ENCODE measurements around the gene ANXA7. TPM values are rescaled to one million over a fixed set of nuclear protein-coding genes. Genes with fewer than 3 reads are reported as not detected.

The ANXA7 gene
- total and polyA plus RNA-seq, 8 donors: 63.7 to 118 (median 75.1) TPM

- no peaks in the 10 kb centered on the region for H3K27me3 ChIP-seq
- H3K27ac ChIP-seq: peak overlapping the region; percentile 47 to 85
- H3K4me1 ChIP-seq: peaks cover 2 to 12% of the 10 kb centered on the region in 2 donors
- peak; percentile 14 for ATAC-seq
- no peak for DNase-seq
- no peak for TF ChIP-seq CTCF (IDR thresholded peaks at IDR 0.05)
- H3K4me3 ChIP-seq: peak overlapping the region; percentile 59 to 92
- no peaks in the 10 kb centered on the region for H3K9me3 ChIP-seq
- H3K36me3 ChIP-seq: no peaks in the 10 kb centered on the region
- intact Hi-C loops (cut with DNase I): no loop called here
Measured at GRCh38 chr10:73357821-73358220, 56.0 kb downstream of the ANXA7 start.

DNA sequence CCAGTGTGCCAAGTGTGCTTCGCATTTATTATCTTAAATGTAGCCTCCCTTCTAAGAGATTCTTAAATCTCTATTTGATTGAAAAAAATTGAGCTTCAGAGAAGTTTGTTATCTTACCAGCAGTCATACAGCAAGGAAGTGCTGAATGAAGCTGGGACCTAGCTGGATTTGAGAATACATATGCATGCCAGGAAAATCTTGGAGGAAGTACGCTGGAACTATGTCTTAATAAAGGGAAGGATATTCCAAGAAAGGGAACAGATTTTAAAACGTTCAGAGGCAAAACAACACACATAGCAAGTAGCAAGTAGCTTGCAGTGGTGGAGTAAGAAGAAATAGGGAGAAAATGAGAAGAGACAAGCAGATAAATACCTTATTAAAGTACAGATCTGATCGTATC, 56.7 kb downstream of the ANXA7 start:
- DNase-seq (peak in 2 of 4 donors; percentile 12 to 24), ATAC-seq (no peak)
- Histone ChIP-seq H3K27ac (no peak overlapping the region), H3K27me3 (no peaks in the 10 kb centered on the region), H3K9me3 (no peaks in the 10 kb centered on the region), H3K4me3 (no peak overlapping the region), H3K36me3 (no peaks in the 10 kb centered on the region), H3K4me1 (peaks cover 2 to 12% of the 10 kb centered on the region in 2 donors)
- no peak for TF ChIP-seq CTCF (IDR thresholded peaks at IDR 0.05)
- intact Hi-C loops (cut with DNase I): no loop called here

GRCh38 chr10:73344269-73344668, 69.6 kb downstream of the ANXA7 start:
- Histone ChIP-seq H3K27ac (no peak overlapping the region), H3K4me1 (no peaks in the 10 kb centered on the region), H3K27me3 (no peaks in the 10 kb centered on the region), H3K36me3 (no peaks in the 10 kb centered on the region), H3K9me3 (no peaks in the 10 kb centered on the region), H3K4me3 (no peak overlapping the region)
- DNase-seq (no peak), ATAC-seq (no peak)
- no peak for TF ChIP-seq CTCF (IDR thresholded peaks at IDR 0.05)
- intact Hi-C loops (cut with DNase I): no loop called here

DNA sequence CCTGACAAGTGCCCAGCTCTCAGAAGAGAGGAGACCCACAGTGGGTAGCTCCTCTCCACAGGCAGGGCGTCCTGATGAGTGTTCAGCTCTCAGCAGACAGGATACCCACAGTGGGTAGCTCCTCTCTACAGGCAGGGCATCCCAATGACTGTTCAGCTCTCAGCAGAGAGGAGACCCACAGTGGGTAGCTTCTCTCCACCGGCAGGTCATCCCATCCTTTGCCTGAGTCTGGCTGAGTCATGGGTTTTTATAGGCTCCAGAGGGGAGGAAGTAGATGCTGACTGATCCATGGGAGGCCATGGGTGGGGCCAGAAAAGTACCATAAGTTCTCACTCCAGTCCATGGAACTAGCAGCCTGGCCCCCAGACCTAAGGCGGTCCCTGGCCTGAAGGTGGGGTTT, 73.7 kb downstream of the ANXA7 start:
- ATAC-seq (no peak), DNase-seq (no peak)
- H3K27me3 ChIP-seq: no peaks in the 10 kb centered on the region
- H3K27ac ChIP-seq: no peak overlapping the region
- H3K36me3 ChIP-seq: no peaks in the 10 kb centered on the region
- no peaks in the 10 kb centered on the region for H3K4me1 ChIP-seq
- H3K4me3 ChIP-seq: no peak overlapping the region
- intact Hi-C loops (cut with DNase I): no loop called here
- no peaks in the 10 kb centered on the region for H3K9me3 ChIP-seq
- TF ChIP-seq CTCF (IDR thresholded peaks at IDR 0.05): no peak

DNA sequence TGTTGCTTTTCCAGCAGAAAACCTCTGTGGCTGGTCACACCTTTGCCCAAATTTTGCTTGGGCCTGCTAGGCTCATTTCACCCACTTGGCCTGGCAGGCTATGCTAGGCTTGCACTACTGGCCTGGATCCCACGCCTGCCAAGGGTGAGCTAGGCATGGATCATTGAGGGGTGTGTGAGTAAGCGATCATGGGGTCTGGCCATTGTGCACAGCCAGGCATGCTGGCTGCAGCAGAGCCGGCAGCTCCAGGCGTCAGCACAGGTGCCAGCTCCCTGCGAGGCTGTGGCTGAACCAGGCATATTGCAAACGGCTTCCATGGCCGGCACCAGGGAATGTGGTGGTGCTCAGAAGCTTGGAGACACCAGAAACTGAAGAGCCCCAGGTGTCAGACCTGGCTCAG, 74.4 kb downstream of the ANXA7 start:
- no peaks in the 10 kb centered on the region for H3K36me3 ChIP-seq
- intact Hi-C loops (cut with DNase I): no loop called here
- no peaks in the 10 kb centered on the region for H3K27me3 ChIP-seq
- no peak overlapping the region for H3K27ac ChIP-seq
- no peak for DNase-seq
- no peaks in the 10 kb centered on the region for H3K9me3 ChIP-seq
- H3K4me1 ChIP-seq: no peaks in the 10 kb centered on the region
- TF ChIP-seq CTCF (IDR thresholded peaks at IDR 0.05): no peak
- ATAC-seq: no peak
- no peak overlapping the region for H3K4me3 ChIP-seq

All from left lung (tissue), 10 donors.